NCI-H446 treated with DMSO at 0.1 percent for 48 hours (cell line): ENCODE results near the gene HLA-C.
"Not testable (repeated sequence)": the region's sequence is repeated elsewhere in the genome, so short reads cannot be mapped to it uniquely, and the experiment has no call there.

Experiments
- DNase-seq: peaks from one replicate; lab custom pipeline; 2025; lab: John Stamatoyannopoulos, UW

HLA-C gene

DNA sequence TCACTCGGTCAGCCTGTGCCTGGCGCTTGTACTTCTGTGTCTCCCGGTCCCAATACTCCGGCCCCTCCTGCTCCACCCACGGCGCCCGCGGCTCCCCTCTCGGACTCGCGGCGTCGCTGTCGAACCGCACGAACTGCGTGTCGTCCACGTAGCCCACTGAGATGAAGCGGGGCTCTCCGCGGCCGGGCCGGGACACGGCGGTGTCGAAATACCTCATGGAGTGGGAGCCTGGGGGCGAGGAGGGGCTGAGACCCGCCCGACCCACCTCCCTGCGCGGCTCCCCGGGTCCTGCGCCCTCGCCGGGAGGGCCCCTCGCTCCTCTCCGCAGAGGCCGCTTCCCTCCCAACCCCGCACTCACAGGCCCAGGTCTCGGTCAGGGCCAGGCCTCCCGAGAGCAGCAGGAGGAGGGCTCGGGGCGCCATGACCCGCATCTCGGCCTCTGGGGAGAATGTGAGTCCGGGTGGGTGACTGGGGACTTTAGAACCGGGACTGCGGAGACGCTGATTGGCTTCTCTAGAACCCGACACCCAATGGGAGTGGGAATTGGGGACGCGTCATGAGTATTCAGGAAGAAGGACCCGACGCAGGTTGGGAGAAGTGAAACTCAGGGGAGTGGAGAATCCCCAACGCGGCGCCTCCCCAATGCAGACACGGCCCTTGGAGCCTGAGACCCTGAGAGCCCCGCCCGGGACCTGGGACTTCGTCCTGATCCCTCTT, at the start of gene HLA-C:
TSS of gene HLA-C (minus strand) at position 452 of the 717 bp plus-strand sequence. CDS start at position 431, 21 bp downstream.
- no peak for DNase-seq

DNA sequence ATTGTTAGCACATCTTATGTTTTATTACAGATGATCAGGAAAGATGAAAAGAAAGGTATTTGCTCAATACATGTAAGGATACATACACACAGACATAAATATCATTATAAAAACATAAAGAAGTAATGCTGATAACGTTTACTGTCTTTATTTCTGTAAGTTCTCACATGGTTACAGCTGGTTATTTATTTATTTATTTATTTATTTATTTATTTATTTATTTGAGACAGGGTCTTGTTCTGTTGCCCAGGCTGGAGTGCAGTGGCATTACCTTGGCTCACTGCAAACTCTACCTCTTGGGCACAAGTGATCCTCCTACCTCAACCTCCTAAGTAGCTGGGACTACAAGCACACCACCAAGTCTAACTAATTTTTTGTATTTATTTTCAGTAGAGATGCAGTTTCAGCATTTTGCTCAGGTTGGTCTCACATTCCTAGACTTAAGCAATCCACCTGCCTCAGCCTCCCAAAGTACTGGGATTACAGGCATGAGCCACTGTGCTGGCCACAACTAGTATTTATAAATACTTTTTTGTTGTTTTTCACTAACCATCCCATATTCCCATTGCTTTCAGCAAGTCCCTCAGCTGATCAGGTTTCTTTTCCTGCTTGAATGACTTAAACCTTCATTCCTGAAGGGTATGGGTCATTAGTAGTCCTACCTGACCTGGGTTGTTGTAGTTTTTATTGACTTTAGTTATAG, 49.3 kb upstream of the HLA-C start:
- no peak for DNase-seq

DNA sequence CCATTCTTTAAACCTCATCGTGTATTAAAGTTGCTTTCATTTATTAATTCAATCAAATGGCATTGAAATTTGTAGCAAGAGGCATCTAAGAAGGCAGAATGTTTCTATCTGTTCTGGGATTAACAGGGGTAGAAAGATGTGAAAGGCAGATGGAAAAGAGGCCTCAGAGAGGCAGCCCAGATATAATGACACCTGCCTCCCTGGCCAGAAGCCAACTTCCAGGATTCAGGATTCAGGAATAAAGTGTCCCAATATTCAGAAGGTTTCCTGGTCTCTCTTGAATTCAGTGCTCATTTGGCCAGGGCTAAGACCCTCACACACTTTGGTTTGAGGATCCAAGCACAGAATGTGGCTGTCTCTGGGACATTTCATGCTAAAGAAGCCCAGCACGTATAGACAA, 45.1 kb upstream of the HLA-C start:
- no peak for DNase-seq

DNA sequence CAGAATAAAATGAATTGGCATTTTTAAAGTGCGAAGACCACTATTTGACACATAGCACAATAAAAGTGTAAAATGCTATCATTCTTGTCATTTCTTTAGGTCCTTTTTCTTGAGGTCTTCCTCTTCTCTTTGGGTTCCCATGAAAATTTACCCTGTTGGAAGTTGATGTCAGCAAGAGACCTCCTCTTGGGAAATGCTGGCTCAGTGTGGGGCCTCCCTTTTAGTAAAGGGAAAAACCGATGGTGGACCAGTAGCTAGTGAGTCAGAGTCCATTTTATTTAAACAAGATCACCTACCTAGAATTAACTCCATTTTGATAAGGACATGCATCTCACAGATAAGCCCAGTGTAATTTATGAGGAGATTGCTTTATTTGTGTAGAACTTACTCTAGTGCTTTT, 37.7 kb upstream of the HLA-C start:
- no peak for DNase-seq

DNA sequence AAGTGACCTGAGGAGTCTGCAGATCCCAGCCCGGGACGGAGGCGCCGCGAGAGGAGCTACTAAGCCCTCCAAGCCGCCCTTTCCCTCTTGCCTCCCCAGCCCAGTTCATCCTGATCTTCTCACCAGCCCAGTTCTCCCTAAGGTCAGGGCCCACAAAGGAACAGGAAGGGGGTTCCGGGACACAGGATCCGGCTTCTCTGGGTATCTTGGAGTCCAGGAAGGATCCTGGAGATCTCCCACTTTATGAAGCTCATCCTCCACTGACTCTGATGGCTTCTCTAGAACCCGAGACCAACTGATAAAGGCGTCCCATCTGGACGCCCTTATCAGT, 36.9 kb upstream of the HLA-C start:
- no peak for DNase-seq

DNA sequence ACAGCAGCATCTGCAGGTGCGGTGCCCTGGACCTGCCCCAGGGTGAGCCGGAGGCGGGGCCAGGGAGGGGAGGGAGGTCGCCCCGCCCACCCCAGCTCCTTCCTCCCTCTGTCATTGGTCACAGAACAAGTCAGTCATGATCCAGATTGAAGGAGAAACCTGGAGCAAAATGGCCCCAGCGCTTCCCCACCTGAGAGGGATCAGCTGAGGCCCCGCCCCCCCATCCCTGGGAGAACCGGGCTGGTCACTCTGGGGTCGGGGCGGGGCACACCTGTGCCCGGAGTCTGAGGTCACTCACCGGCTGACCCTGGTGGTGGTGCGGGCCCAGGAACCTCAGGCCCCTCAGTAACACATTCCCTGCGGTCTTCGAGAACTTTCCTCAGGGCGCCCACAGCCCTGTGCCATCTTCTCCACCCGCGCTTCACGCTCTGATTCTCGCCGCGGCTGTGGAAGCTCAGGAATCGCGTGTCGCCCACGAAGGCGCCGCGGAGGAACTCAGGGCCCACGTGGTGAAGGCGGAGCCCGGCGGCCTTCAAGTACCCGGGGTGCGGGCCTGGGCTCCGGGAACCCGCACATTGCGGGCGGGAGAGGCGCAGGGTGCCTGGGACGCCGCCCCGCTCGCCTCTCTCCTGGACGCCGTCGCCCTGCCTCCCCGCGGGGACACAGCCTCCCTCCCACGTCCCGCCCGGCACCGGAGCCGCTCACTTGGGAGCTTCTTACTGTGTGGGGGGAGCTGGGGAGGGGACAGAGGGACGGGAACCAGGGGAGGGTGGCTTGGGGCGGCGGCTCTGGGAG, 36.4 kb upstream of the HLA-C start:
- no peak for DNase-seq

DNA sequence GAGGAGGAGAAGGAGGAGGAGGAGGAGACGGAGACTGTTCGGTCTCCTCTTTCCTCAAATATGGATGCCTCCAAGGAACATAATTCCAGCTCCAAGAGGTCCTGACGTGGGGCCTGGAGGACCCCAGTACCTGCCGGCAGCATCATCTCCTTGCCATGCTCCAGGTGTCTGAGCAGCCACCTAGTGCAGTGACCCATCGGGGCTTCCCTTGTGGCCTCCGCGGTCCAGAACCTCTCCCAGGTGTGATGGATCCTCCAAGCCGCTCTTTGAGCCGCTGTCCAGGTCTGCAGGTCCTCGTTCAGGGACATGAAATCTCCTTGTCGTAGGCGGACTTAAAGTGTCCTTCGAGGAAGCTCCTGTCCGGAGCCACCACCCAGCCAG, 35.8 kb upstream of the HLA-C start:
- no peak for DNase-seq

DNA sequence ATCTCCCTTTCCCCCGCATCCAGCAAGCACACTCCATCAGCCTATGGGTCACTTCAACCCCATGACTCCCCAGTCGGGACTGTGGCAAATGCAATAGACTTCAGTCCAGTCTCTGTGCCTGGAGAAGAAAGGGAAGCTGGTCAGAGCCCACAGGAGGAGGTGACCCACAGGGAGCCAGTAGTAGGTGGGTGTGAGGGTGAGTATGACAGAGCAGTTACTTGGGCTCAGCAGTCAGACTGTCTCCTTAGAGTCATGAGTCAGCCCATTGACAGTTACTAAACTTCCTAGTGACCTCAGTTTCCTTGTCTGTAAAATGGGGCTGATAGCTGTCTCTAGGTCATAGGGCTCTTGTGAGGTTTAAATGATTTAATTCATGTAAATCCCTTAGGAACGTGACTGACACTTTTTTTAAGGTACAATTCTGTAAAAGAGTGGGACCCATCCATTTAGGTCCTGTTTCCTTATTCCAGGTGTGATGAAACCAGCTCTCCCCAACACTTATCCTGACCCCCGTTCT, 33.9 kb upstream of the HLA-C start:
- no peak for DNase-seq

DNA sequence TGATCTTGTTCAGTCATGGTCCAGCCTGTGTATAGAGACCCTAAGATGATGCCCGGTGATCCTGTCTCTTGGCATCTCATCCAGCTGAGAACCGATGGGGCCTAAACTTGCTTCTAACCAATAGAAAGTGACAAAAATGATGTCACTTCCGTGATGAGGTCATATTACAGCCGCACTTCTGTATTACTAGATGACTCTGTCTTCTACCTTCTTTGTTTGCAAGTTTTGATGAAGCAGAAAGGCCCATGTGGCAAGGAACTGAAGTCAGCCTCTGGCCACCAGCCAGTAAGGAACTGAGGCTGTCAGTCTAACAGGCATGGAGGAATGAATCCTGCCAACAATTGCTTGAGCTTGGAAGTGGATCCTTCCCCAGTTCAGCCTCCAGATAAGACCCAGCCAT, 32.8 kb upstream of the HLA-C start:
- no peak for DNase-seq

DNA sequence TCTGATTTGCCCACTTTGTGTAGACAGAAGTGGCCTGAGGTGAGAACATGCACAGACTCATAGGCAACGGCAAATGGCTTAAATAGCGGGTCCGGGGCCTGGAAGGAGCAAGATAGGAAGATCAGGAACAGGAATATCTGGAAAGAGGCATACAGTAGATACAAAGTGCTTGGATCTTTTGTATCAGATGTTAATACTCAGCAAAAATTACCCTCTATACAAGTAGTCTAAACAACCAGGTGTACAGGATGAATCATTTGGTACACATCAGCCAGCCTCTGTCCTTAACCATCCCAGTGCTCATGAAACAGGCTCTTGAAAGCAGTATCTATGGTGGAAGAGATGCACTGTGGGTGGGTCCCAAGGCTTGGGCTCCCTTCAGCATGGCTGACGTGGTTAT, 28.9 kb upstream of the HLA-C start:
- no peak for DNase-seq

DNA sequence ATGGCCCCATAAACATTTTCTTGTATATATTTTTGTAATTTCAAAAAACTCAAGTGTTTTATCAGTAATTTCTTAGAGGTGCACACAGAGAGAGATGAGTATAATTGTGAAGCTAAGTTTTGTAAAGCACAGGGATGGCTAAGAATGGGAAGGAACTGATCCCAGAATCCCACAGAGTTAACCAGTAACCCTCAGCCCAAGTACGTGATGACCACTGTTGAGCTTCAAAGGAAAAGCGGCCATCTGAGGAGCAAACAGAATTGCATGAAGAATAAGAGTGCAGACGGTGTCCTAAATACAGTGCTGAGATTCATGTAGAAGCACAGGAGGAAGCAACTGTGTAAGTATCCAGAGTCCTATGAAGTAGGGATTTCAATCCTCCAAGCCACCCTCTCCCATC, 28.1 kb upstream of the HLA-C start:
- DNase-seq, result no peak

DNA sequence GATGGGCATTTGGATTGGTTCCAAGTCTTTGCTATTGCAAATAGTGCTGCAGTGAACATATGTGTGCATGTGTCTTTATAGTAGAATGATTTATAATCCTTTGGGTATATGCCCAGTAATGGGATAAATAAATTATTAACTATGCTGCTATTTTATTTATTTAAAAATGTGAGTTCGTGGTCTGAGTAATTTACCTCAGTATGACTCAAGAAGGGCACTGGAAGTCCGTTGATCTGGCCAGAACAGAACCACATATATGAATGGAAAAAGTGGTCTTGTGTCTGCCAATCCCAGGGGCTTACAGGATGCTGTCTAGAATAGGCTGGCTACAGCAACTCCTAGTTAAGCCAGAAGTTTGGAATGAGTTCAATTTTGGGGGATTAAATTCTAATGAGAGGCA, 27.6 kb upstream of the HLA-C start:
- no peak for DNase-seq

DNA sequence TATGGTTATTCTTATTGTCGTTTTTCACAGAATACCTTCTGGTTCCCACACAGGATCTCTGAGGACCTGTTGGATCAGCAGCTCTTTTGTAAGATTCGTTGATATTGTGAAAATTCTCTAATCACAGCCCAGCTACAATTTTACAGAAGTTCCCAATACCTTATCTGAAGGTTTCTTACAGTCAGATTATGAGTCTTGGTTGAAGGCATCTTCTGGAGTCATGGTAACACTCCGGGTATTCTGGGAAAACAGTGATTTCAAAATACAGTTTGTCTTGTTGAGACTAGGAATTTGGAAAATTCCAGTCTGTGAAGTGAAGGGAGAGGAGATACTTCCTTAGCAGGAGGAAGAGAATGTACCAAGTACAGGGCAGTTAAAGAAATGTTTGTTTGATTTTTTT, 22.2 kb upstream of the HLA-C start:
- DNase-seq, result no peak

DNA sequence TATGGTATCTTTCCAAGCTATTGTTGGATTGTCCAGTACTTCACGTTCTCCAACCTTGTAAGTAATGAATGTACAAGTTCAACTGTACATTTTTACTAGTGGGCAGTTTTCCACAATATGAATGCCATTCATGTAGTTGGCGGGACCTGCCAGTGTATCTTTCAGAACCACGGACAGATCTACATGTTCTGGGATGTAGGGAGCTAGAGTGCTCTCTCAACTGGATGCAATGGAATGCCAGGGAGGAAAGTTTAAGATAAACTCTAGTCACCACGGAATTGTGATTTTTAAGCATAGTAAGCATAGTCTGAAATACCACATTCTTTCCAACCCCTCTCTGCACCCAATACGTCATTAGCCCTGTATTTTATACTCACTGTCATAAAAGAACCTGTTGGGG, 21.5 kb upstream of the HLA-C start:
- no peak for DNase-seq

DNA sequence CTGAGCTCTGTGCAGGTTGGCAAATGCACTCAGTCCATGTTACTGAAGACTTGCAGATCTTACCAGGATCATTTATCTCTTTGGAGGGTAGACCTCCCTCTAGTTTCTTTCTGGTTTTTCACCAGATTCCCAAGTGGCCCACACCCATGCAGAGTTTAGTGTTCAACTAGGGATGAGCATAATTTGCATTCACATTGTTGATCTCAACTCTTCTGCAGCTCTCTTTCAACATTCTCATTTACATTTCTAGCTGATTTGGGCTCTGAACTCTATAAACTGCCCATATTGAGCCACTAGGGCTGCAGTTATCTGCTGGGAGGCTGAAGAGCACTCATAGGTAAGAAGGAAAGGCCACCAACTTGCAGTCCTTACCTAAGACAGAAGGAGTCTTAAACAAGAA, 17.9 kb upstream of the HLA-C start:
- no peak for DNase-seq

DNA sequence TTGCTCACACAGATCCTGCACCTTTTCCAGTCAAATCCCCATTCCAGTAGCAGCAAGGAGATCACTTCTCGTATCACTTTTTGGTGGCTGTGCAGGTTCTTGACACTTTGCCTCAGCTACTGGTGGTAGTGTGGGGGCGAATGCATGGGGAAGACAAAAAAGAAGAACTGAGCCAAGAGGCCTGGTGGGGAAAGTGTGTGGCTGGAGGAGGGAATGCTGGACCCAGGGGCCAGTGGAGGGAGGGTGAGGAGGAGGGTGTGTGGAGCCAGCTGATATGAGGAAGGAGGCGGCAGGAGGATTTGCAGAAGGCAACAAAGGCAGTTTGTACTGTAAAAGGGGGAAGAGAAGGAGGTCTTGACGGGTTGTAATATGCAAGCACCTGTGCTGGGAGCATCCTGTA, 15.7 kb upstream of the HLA-C start:
- no peak for DNase-seq

DNA sequence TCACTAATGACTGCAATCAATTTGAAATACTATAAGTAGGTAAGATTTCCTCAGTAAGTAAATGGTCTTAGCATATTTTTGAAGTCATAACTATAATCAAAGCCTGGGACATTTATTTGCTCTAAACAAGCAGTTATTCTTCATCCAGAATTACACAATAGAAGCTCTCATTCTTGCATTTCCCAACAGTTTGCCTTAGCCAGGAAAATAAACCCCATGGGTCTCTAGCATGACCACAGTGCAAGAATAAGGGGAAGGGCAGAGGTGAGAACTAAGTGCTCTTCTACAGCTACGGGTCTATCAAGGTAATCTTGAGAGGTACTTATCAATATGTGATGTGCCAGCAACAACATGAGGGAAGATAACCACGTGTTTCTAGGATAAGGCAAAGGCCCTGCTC, 14.1 kb upstream of the HLA-C start:
- DNase-seq, result no peak

DNA sequence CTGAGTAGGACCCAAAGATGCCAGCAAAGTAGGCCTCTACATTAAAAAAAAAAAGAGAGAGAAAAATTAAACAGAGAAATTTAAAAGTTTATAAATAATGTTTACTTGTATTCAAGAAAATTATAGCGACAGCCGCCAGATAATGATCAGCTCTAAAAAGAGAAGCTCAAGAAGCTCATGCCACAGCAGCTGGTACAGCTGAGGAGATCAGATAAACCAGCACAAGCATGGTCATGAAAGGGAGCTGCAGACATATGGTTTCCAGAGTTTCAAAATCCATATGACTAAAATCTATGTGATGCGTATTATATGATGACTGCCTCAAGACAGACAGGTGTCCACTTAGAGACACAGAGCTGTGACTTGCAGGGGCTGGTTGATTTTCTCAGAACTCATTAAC, 13.6 kb upstream of the HLA-C start:
- no peak for DNase-seq

DNA sequence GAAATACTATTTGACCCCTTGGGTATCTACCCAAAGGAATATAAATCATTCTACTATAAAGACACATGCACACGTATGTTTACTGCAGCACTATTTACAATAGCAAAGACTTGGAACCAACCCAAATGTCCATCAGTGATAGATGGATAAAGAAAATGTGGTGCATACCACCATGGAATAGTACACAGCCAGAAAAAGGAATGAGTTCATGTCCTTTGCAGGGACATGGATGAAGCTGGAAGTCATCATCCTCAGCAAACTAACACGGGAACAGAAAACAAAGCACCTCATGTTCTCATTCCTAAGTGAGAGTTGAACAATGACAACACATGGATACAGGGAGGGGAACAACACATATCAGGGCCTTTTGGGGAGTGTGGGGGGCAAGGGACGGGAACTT, 7.8 kb upstream of the HLA-C start:
- not testable (repeated sequence) for DNase-seq

DNA sequence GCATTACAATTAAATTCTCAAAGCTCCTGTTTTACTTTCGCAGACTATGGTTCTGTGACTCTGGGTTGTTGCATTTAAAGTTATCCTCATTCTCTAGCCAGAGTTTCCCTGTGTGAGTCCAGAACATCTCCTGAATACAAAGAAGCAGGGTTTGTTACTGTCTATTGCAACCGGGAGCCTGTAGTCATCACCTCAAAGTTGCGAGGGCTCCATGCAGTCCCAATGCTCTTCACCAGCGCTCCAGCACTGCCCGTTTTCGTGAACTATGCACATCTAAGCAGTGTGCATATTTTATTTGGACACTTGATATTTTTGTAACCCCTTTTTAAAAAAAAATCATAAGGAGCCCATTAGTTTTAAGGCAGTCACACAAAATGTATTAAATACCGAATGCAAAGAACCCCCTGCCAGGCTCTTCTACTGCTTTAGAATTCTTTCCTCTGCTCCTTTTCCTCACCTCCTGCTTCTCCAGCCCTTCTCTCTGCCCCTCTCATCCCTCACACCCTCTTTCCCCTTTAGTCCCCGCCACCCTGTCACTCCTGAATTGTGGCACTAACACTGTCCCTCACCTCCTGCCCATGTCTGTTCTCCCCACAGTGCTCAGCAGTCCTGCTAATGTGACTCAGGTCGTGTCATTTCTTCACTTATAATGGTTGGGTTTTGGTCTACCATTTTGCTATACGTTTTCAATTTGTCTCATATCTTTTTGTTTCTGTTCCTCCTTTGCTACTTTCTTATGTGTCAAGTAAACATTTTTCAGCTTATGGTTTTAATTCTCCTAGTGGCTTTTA, 1.1 kb upstream of the HLA-C start:
- no peak for DNase-seq

DNA sequence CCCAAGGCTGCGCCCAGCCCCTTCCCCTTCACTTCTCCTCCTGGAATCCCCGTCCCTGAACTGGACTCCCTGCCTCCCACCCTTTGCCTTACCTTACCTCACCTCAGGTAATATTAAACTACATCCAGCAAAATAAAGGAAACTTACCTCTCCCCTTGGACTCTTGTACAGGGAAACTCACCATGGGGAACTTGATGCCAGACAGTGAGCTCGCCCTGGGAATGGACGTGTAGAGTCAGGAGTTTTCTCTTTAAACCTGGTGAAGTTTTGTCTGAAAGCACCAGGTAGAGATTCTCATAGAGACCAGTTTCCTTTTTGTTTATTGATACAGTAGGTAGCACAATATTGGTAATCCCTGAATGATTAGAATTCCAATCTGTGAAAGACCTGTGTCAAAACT, 544 bp upstream of the HLA-C start:
- DNase-seq, result no peak
